GM21526 (cell line): ENCODE measurements around the gene PRRG1.
"Not testable (repeated sequence)": the region's sequence is repeated elsewhere in the genome, so short reads cannot be mapped to it uniquely, and the experiment has no call there.

Experiments used
- ATAC-seq: cut with Tn5 transposase; IDR thresholded peaks from one replicate; pipeline ENCODE4 v1.9.1; 2021; ENCODE audit warnings: moderate library complexity; ENCODE audit not compliant: unreplicated experiment, low FRiP score

Gene PRRG1

DNA sequence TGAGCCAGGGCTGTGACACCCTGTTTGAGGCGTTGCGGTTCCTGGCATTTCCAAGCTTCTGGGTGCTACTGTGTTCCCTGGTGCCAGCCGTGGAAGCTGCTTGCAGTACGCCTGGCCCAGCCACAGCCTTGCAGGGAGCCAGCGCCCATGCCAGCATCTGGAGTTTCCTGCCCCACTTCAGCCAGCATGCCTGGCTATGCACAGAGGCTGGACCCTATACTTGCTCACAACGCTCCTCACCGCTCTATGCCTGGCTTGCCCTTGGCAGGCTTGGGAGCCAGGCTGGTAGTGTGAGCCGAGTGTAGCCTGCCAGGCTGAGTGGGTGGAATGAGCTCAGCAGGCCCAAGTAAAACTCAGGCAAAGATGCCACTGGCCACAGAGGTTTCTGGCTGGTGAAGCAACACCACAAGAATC, 22.4 kb downstream of the PRRG1 start:
- no peak for ATAC-seq

DNA sequence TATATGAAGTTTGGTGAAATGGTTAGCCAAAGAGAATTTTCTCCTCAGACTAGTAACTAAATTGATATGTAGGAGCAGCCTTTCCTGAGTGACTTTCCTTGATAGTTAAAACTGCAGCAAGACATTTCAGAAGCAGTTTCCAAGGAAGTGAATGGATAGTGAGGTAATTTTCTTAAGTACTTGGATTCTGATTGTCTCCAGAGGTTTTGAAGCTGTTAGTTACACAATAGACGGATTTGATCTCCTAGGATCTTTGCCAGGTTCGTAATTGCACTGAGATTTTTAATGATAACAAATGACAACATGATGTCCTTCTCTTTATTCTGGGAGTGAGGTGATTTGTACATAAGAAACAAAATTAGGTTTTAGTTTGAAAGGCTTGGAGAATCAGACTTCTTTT, 29.2 kb downstream of the PRRG1 start:
- no peak for ATAC-seq

DNA sequence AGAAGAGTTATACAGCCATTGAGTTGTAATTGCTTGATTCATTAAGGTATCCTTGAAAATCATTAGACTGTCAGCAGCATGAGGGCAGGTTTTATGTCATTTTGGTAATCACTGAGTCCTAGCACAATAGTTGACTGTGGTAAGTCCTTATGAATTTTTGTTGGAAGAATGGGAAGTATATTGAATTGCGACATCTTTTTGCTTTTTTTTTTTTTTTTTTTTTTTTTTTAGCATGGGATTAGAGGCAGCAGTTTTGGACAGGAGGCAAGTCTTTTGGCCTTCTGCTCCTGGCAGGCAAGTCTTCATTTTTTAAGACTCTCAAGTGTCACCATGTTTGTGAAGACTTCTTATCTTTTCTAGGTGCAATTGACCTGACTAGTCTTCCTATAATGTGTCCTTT, 29.7 kb downstream of the PRRG1 start:
- no peak for ATAC-seq

DNA sequence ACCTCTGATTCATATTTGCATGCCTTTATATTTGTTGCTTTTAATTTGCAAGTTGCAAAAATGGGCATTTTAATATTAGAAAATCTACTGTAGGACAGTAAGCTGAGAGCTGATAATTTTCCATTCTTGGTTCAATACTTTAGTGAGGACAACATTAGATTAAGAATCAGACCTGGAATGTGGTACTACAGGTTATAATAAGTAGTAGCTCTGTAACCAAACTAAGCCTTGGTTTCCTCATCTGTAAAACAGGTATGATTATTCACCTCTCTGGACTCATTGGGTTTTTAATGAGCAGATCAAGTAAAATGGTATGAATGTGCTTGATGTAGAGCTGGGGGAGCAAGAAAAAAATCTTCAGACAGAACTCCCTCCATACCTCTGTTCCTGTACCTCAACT, 31.1 kb downstream of the PRRG1 start:
- ATAC-seq, result no peak

DNA sequence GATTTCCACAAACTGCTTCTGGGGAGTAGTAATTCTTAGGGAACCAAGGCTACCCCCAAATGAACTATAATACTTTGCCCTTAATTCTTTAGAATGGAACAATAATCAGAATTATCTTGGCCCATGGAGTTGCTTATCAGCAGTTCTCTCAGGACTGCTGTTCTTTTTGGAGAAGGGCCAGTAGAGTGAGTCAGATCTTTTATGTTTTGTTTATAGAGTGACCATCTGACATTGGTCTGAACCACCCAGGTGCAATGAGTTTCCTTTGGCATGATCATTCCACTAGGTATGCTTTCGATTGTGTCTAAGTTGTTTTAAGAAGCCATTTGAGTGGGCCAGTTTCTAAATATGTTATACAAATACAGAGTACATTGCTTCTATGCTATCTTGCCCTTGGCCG, 31.8 kb downstream of the PRRG1 start:
- no peak for ATAC-seq

DNA sequence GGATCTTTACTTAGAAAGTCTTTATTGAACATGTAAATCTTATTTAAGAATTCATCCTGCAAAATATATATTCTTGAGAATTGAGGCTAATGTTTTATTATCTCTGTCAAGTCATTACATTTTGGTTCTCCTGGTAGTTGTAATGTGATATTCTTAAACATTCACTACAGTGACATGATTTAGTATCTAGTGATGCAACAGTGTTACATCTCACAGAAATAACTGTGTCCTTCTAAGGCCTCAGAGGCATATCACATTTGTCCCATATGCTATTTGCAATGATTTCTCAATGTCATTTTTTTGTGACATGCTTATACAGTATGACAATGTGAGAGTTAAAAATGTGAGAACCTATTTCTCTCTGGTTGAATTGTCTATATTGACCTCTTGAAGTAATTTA, 34.1 kb downstream of the PRRG1 start:
- no peak for ATAC-seq

DNA sequence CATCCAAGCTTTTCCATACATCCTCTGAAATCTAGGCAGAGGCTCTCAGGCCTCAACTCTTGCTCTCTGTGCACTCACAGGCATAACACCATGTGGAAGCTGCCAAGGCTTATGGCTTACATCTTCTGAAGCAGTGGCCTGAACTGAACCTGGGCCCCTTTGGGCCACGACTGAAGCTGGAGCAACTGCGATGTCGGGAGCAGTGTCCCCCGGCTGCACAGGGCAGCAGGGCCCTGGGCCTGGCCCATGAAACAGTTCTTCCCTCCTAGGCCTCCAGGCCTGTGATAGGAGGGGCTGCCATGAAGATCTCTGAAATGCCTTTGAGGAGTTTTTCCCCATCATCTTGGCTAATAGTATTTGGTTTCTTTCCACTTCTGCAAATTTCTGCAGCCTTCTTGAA, 39.2 kb downstream of the PRRG1 start:
- no peak for ATAC-seq

DNA sequence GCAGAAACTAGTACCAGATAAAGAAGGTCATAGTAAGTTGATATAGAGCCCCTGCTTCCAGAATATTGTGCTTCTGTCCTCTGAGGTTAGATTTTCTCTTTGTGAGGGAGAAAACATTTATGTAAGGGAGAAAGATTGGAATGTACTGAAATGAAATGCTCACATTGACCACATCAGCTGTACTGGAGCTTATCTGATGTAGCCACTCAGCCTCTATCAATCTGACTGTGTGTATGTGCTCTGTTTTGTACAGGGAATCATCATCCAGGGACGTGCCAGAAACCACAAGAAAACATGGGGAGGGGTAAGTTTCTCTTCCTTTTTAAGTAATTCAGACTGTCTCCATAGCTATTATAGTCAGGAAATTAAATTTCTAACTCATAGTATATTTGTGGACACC, 56.8 kb downstream of the PRRG1 start:
- ATAC-seq, result no peak

DNA sequence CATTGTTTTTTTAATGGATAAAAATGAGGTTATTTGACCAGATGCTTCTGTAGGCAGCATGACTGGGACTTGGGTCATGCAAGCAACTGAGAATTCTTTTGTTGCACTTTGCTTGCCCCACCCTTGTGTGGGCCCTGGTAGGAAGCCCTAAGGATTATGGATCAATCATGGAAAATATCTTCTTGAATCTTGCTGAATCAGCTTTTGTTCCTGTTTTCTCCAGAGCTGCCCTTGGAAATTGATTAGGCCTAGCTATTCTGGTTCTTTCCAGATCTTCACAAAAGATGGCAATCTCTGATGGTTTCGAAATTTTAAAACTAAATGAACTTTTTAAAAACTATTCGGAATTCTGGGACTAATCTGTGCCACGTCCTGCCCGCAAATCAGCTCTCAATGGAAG, 58.6 kb downstream of the PRRG1 start:
- no peak for ATAC-seq

DNA sequence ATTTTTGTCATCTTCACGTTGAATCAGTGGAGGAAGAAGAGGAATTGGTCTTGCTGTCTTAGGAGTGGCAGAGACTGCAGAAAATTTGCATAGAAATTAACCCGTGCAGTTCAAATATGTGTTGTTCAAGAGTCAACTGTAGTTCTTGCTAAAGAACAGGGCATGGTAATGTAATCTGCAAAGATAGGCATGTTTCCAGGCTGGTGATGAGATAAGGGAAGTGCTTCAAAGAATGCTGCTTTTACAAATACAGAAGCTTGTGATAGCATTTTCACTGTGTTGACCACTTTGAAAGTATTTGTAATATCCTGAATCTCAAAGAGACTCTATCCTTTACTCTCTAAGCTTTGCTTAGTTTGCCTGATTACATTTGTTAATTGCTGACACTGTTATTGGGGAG, 60.1 kb downstream of the PRRG1 start:
- no peak for ATAC-seq

DNA sequence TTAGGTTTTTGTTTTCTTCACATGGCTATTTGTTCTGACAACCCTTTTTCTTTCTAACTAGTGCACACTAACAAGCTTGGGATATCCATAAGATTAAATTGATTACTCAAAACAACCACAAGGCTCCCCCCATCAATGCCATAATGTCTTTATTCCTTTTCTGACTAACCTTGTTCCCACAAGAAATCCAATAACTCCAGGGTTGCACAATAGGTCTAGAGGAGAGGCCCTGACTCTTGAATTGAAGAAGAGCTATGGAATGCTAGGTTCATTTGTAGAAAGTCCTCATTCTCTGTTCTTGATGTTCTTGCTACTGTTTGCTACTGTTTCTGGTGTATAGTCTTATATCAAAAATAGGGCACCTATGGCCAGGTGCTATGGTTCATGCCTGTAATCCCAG, 71.0 kb downstream of the PRRG1 start:
- no peak for ATAC-seq

DNA sequence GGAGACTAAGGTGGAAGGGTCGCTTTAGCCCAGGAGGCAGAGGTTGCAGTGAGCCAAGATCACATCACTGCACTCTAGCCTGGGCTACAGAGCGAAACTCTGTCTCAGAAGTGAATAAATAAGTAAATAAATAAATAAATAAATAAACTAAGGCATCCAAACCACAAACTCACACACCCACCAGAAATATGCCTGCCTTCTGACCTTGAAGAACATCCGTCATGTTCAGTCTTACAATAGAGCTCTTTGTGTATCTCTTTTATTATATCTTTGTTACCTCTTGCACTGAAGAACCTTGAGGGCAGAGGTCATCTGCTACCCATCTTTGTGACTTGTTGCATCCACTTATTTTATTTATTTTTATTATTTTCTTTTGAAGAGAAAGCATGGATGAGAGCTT, 71.6 kb downstream of the PRRG1 start:
- ATAC-seq, result no peak

DNA sequence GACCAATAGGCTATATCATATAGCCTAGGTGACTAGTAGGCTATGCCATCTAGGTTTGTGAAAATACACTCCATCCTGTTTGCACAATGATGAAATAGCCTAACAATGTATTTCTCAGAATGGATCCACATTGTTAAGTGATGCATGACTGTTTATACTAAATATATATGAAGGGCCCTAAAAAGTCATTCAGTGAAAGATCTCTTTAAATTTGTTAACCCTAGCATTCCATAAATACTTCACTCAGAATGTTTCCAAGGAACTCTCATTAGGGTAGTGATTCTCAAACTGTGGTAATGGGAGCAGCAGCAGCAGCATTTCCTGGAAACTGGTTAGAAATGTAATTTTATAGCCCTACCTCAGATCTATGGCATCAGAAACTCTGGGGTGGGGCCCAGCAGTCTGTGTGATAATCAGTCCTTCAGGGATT, 74.9 kb downstream of the PRRG1 start:
- no peak for ATAC-seq

DNA sequence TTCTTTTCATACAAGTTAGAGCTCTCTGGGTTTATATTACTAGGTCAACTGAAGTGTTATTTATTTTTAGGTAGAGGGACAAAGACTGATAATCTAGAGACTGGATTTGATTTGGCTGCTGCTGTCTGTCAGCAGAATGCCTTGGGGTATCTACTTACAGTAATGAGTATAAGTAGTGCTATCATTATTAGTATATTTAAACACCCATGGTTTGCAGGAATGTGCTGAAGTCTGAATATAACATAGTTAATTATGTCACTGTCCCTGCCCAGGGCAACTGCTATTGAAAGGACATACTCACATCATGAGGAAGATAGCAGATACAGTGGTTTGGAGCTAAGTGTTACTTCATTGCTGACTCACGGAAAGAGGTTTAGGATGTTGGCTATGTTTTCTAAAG, 76.2 kb downstream of the PRRG1 start:
- no peak for ATAC-seq

DNA sequence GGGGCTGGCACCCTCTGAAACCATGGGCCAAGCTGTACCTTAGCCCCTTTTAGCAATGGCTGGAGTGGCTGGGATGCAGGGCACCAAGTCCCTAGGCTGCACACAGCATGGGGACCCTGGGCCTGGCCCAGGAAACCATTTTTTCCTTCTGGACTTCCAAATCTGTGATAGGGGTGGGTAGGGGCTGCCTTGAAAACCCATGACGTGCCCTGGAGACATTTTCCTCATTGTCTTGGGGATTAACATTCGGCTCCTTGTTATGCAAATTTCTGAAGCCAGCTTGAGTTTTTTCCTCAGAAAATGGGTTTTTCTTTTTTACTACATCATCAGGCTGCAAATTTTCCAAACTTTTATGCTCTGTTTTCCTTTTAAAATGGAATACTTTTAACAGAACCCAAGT, 79.8 kb downstream of the PRRG1 start:
- ATAC-seq, result not testable (repeated sequence)

DNA sequence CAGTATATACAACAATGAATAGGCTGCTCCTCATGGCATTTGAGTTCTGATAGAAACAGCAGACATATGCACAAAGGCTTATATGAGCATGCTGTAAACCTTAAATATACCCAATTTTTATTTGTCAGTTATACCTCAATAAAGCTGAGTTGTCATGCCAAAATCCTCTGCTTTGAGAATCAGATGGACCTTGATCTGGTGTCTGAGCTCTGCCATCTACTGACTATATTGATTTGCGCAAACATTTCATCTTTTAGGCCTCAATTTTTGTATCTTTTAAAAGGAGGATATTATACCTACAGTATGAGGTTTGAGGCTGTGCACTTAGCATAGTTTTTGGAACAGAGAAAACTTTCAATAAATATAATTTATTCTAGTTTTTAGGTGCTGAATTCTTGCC, 85.2 kb downstream of the PRRG1 start:
- ATAC-seq, result no peak

DNA sequence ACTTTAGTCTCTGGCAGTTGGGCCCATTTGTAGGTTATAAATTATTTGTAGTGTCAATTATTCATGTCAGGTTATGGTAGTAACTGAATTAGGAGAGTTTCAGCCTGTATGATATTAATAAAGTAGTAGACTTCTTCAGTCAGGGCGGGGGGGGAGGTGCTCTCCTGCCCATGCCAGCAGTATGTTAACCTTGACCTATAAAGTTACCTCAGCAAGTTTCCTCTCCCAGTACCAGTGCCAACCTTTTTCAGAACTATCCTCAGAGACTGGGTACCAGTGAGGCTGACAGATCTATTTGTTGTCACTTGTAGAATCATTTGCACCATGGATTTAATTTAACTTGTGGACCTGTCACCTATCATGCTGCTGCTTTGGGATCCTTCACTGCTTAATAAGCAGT, 88.0 kb downstream of the PRRG1 start:
- no peak for ATAC-seq

DNA sequence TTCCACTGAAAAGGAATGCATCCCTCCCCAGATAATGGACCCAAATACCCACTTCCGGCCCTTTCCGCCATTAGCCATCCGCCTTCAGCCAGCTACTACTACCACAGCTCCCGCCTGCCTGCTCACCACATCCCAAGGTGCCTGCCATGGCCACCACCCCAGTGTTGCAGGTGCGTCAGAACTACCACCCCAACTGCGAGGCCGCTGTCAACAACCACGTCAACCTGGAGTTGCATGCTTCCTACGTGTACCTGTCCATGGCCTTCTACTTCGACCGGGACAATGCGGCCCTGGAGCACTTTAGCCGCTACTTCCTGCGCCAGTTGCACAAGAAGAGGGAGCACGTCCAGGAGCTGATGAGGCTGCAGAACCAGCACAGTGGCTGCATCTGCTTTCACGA, 92.2 kb downstream of the PRRG1 start:
- no peak for ATAC-seq

DNA sequence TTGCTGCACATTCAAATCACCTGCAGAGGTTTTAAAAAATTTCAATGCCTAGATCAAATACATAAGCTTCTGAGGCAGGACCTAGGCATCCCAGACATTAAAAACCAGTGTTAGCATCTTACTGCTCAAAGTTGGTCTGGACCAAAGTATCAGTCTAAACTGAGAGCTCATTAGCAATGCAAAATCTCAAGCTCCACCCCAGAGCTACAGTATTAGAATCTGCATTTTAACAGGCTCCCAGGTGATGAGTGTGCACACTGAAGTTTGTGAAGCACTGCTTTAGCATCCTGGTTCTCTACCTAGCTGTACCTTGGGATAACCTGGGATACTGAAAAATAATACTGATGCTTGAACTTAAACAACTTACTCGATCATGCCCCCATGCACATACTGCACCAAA, 96.0 kb downstream of the PRRG1 start:
- no peak for ATAC-seq

DNA sequence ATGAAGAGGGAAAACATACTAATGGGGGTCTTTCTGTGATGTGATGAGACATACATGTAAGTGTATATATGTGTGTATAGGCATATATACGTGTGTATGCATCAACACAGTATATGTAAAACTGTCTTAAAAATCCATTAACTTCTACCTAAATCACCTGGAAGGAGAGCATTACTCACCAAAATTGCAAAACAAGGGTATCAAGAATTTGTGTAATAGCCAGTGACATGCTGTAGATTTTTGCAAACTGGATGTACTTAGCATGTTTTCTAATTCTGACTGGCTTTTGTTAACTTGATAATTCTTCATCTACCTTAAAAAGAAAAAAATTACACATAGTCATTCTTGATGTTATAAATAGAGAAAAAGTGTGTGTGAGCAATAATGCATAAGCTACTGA, 104.7 kb downstream of the PRRG1 start:
- ATAC-seq, result no peak

DNA sequence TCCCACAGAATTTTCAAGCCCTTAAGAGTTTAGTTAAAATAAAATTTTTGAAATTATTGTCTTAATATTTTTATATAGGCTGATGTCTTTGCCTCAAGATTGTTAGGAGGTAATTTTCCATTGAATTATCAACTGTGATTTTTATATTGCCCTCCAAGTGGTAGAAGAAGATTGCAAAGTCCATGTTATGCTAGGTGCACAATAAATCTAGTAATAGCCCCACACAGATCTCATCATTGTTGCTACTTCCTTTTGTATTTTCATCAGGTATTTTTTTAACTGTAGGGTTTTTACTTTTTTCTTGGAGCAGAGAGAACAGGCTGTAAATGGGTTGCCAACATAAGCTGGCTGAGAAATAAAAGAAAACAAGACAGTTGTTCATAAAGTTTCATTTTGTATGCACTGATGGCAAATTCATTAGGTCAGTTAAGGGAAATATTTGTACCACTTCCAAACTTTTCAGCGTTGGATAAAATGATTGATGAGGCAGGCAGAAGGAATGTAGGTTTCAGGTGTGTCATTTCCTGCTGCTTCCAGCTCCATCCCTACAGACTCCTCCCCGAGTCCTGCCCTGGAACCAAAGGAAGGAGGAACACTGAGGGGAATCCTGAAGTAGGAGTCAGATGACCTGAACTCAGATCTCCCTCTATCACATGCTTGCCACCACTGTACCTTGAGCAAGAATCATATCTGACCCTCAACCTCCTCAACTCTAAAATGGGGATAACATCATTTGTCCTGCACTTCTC, 105.5 kb downstream of the PRRG1 start:
- ATAC-seq, result no peak

DNA sequence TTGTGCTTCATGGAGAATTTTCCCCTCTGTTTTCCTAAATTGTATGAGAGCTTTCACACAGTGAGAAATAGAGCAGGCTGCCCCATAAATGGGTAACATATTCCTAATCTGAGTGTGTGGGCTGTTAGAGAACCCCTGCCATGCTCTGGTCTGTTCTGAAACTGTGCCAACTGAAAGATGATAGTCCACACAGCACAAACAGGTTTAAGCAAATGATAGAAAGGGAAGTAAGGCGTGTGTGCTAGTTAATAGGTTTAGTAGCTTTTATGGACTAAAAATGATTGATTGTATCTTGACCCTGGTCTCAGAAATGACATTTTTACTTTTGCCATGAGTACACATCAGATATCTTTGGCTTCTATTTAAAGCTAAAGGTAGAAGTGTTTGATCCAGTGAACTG, 106.2 kb downstream of the PRRG1 start:
- ATAC-seq, result no peak

DNA sequence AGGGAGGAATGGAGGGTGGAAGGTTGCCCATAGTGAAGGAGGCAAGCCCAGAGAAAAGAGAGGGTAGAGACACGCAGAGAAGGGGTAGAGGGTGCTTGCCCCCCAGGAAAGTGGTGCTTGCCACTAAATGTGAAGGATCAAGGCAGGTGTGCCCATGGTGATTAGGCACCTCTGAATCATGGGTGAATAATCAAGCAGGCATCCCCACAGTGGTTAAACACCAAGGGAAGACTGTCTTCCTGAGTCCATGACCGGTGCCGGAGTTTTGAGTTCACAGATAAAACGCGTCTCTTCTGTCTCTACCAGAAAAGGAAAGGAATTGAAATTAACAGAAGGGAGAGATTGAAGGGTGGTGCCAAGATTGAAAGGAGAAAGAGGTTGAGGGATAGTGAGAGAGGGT, 111.1 kb downstream of the PRRG1 start:
- ATAC-seq, result not testable (repeated sequence)
